Measurements from ENCODE around the gene ENTREP3.

GRCh38 chr1:155253208-155253607 is 2.1 kb downstream of the ENTREP3 start:
- TF ChIP-seq CTCF (IDR thresholded peaks at IDR 0.05) (no peak), POLR2A (IDR thresholded peaks at IDR 0.05) (no peak)

All from heart left ventricle (tissue), 13 donors.